ENCODE measurements around the gene CC2D1A.

- TF ChIP-seq CTCF (conservative IDR thresholded peaks at IDR 0.05; ENCODE audit: low read depth, low read length) (no peak), EZH2phosphoT487 (IDR thresholded peaks at IDR 0.05; ENCODE audit: borderline replicate concordance, low read length) (no peak)
These were observed 18.5 kb upstream of the CC2D1A start for GRCh38 chr19:13887517-13887916.
